Measurements from ENCODE around the gene GSC2. TPM values are rescaled to one million over a fixed set of nuclear protein-coding genes. Genes with fewer than 3 reads are reported as not detected.

Gene GSC2
- total and polyA plus RNA-seq, 9 of the 15 experiments (the other 6 are each of a cell fraction or from before 2014, with no cell fraction given): not detected

- TF ChIP-seq, protein P1, sequence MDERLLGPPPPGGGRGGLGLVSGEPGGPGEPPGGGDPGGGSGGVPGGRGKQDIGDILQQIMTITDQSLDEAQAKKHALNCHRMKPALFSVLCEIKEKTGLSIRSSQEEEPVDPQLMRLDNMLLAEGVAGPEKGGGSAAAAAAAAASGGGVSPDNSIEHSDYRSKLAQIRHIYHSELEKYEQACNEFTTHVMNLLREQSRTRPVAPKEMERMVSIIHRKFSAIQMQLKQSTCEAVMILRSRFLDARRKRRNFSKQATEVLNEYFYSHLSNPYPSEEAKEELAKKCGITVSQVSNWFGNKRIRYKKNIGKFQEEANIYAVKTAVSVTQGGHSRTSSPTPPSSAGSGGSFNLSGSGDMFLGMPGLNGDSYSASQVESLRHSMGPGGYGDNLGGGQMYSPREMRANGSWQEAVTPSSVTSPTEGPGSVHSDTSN (CRISPR knock-in tag; IDR thresholded peaks at IDR 0.05; ENCODE audit: low read depth): no peak
- TF ChIP-seq, protein P1 (tag; conservative IDR thresholded peaks at IDR 0.05; ENCODE audit: low read depth): no peak
- TF ChIP-seq NUFIP1 (IDR thresholded peaks at IDR 0.05; ENCODE audit: partially characterized antibody) (no peak), SRSF7 (optimal IDR thresholded peaks at IDR 0.05; ENCODE audit: low read depth, low read length) (no peak), SAFB (IDR thresholded peaks at IDR 0.05; ENCODE audit: borderline replicate concordance, low read depth, low read length) (no peak), TGIF2 (CRISPR knock-in tag; IDR thresholded peaks at IDR 0.05) (no peak), ZNF175 (CRISPR knock-in tag; IDR thresholded peaks at IDR 0.05; ENCODE audit: low read depth) (no peak), ZNF609 (CRISPR knock-in tag; IDR thresholded peaks at IDR 0.05; ENCODE audit: borderline replicate concordance) (peak; percentile 83; the same call in 1 of the 2 replicates), NELFE (IDR thresholded peaks at IDR 0.05; ENCODE audit: insufficient read depth, insufficient read length) (no peak)
- TF ChIP-seq, protein P2, sequence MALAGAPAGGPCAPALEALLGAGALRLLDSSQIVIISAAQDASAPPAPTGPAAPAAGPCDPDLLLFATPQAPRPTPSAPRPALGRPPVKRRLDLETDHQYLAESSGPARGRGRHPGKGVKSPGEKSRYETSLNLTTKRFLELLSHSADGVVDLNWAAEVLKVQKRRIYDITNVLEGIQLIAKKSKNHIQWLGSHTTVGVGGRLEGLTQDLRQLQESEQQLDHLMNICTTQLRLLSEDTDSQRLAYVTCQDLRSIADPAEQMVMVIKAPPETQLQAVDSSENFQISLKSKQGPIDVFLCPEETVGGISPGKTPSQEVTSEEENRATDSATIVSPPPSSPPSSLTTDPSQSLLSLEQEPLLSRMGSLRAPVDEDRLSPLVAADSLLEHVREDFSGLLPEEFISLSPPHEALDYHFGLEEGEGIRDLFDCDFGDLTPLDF (CRISPR knock-in tag; IDR thresholded peaks at IDR 0.05): 0 out of 2 replicates have a peak, but pooled peaks have one; percentile 5
- TF ChIP-seq, protein P3, sequence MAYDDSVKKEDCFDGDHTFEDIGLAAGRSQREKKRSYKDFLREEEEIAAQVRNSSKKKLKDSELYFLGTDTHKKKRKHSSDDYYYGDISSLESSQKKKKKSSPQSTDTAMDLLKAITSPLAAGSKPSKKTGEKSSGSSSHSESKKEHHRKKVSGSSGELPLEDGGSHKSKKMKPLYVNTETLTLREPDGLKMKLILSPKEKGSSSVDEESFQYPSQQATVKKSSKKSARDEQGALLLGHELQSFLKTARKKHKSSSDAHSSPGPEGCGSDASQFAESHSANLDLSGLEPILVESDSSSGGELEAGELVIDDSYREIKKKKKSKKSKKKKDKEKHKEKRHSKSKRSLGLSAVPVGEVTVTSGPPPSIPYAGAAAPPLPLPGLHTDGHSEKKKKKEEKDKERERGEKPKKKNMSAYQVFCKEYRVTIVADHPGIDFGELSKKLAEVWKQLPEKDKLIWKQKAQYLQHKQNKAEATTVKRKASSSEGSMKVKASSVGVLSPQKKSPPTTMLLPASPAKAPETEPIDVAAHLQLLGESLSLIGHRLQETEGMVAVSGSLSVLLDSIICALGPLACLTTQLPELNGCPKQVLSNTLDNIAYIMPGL (CRISPR knock-in tag; IDR thresholded peaks at IDR 0.05): no peak
Measured at GRCh38 chr22:19107730-19108074, 42.4 kb downstream of the GSC2 start (continued).

All from K562 (cell line).